Fibroblast of skin of scalp (primary cell): ENCODE data around the gene E4F1.

ENCODE experiments used
- DNase-seq: peaks from one replicate; pipeline ENCODE4 v3.0.0-alpha.2; 2013

The E4F1 gene

GRCh38 chr16:2206780-2207433 is 16.5 kb upstream of the E4F1 start:
- no peak for DNase-seq

- no peak for DNase-seq
These were observed 15.5 kb upstream of the E4F1 start for GRCh38 chr16:2207872-2208271.

DNA sequence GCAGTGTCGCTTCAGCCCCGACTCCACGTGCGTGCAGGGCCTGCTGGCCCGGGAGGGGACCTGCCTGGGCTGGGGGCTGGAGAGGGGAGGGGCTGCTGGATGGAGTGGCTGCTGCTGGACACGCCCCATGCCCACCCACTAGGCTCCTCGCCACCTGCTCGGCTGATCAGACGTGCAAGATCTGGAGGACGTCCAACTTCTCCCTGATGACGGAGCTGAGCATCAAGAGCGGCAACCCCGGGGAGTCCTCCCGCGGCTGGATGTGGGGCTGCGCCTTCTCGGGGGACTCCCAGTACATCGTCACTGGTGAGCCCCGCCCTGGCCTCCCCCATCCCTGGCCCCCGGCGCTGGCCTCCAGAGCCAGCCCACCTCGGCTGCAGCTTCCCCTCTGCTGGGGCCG is 15.1 kb upstream of the E4F1 start:
- no peak for DNase-seq

DNA sequence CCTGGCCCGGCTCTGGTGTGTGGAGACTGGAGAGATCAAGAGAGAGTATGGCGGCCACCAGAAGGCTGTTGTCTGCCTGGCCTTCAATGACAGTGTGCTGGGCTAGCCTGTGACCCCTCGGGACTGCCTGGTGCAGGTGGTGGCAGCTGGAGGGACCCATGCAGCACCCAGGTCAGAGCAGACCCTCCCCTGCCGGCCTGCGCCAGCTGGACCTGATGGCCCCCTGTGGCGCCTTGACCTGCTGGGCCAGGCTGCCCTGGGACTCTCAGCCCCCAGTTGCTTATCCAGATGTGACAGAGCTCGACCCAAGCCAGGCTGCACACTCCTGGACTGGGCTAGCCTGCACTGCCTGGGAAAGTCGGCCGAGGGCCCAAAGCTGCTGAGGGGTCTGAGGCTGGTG is 14.6 kb upstream of the E4F1 start:
- DNase-seq = no peak

- no peak for DNase-seq
These were observed 14.0 kb upstream of the E4F1 start for GRCh38 chr16:2209258-2210008.

DNA sequence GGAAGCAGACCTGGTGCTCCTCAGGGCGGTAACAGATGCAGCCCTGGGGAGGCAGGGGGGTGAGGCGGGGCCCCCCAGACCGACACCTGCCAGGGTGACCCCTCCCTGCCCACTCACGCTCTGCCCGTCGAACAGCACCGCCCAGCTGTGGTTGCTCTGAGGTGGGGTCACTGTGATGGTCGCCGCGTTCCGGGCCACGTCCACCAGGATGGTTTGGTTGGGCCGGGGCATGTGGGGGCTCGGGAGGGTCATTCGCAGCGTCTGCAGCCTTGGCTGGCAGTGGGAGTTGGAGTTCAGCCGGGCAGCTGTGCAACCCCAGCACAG is 13.4 kb upstream of the E4F1 start:
- DNase-seq = no peak

DNA sequence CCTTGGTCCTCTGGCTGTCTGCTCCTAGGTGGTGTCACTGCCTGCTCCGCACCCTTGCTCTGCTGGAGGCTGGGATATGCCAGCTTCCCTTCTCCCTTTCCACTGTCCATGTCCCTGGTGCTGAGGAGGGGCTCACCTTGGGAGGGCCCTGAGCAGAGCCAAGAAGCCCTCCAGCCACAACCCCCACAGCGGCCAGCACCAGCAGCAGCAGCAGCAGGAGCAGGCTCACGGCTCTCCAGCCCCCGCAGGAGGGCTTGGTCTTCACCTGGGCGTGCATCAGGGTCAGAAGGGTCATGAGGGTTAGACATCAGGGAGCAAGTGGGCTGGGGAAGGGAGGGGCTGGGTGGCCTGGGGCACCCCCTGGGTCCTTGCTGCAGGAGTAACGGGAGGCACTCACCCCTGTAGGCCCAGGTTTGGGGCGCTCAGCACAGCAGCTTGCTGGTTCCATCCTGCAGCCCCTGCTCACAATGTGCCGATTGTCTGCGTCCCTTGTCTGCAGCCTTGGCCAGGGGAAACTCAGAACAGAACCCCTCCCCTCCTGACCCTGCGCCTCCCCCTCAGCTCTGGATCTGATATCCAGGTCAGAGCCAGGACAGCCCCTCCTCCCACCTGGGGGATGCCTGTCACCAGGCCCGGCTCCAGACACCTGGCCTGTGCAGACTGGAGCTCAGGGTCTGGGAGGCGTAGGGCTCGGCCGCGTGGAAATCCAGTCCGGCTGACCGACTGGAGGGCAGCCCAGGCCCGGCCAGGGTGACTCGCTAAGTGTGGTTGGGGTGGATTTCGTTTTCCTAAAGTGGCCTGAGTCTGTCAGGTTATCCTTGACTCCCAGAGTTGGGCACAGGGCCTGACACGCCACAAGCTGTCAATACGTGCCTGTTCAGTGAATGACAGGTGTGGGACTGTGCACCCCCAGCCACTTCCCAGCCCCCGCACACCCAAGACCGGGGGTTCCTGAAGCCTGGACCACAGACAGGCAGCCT is 12.7 kb upstream of the E4F1 start, which contains the start of gene BRICD5:
Gene BRICD5, minus strand, starts transcription at position 478 of the 980 bp plus-strand sequence. Its CDS starts 30 bp downstream, at position 448.
- DNase-seq = no peak

GRCh38 chr16:2211923-2212347 is 11.5 kb upstream of the E4F1 start:
- no peak for DNase-seq

- no peak for DNase-seq
These were observed 10.7 kb upstream of the E4F1 start for GRCh38 chr16:2212362-2213324.

DNA sequence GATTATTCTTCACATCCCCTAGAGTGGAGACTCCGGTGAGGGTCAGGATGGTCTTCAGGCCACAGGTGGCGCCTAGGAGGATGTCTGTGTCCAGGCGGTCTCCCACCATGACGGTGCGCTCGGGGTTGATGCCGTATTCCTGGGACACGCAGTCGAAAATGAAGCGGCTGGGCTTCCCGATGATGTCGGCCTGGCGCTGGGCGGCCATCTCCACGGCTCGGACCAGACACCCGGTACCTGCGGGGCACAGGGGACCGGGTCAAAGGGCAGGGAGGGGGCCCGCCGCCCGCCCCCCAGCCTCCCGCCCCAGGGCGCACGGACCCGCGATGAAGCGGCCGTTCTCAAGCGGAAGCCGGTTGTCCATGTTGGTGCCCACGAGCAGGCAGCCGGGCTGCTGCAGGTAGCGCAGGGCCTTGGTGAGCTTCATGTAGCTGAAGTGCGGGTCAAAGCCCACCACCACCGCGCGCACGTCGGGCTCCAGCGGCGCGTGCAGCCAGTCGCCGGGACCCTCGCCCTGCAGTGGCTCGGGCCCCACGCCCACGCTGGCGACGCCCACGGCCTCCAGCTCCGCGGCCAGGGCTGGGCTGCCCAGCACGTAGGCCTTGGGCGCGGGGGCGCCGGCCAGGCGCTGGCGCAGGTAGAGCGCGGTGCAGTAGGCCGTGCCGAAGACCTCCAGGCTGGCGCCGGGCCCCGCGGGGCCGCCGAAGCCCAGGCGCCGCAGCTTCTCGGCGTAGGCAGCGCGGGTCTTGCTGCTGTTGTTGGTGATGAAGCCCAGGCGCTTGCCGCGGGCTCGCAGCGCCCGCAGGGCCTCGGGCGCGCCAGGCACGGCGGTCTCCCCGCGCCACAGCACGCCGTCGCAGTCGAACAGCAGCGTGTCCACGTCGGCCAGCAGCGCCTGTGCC is 9.3 kb upstream of the E4F1 start:
- no peak for DNase-seq

DNA sequence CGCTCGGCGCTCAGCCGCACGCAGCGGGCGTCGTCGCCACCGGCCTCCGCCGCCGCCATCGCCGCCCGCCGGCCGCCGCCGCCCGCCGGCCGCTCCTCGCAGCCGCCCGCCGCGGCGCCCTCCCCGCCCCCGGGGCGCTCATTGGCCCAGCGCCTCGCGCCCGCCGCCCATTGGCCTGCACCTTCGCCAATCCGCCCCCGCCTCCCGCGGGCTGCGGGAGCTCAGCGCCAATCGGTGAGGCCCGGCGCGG is 8.7 kb upstream of the E4F1 start, which contains the start of gene PGP:
Gene PGP, minus strand, starts transcription at position 122 of the 250 bp plus-strand sequence. Its CDS starts 63 bp downstream, at position 59.
- DNase-seq = no peak

- no peak for DNase-seq
These were observed 7.1 kb upstream of the E4F1 start for GRCh38 chr16:2216330-2216729.

- DNase-seq = peak; percentile 35
These were observed 623 bp downstream of the E4F1 start for GRCh38 chr16:2223942-2224486.

GRCh38 chr16:2226245-2226793 is 2.9 kb downstream of the E4F1 start:
- DNase-seq = no peak

- DNase-seq = no peak
These were observed 3.5 kb downstream of the E4F1 start for GRCh38 chr16:2226918-2227317.

- no peak for DNase-seq
These were observed 4.9 kb downstream of the E4F1 start for GRCh38 chr16:2228161-2228824.

DNA sequence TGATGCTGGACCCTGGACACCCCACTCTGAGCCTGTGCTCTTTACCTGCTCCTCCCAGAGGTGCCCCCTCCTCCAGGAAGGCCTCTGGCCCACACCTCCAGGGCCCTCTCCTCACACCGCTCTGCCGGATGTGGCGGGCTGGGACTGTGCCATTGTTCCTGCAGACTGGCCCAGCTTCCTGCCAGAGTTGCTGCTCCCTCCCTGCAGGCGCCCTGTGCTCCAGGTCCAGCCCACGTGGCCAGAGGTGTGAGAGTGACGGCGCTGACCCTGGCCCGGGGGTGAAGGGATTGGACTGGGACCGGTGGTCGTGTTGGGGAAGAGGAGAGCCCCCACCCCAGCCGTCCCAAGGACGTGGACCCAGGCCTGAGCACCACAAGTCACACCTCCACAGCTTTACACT is 5.7 kb downstream of the E4F1 start:
- no peak for DNase-seq

- DNase-seq = no peak
These were observed 6.3 kb downstream of the E4F1 start for GRCh38 chr16:2229632-2230250.

GRCh38 chr16:2230376-2230775 is 7.0 kb downstream of the E4F1 start:
- no peak for DNase-seq
